ENCODE data around the gene ABL1.

Gene ABL1

GRCh38 chr9:130820135-130820738, 14.8 kb upstream of the ABL1 start:
- no peak for TF ChIP-seq GATA3 (IDR thresholded peaks at IDR 0.05; ENCODE audit: low read depth, low read length)
- TF ChIP-seq GATA2 (IDR thresholded peaks at IDR 0.05; ENCODE audit: low read depth, low read length): no peak

GRCh38 chr9:130823435-130823834, 11.6 kb upstream of the ABL1 start:
- no peak for TF ChIP-seq GATA3 (IDR thresholded peaks at IDR 0.05; ENCODE audit: low read depth, low read length)
- TF ChIP-seq GATA2 (IDR thresholded peaks at IDR 0.05; ENCODE audit: low read depth, low read length): no peak

GRCh38 chr9:130824079-130824478, 11.0 kb upstream of the ABL1 start:
- TF ChIP-seq GATA3 (IDR thresholded peaks at IDR 0.05; ENCODE audit: low read depth, low read length) (no peak), GATA2 (IDR thresholded peaks at IDR 0.05; ENCODE audit: low read depth, low read length) (no peak)

- no peak for TF ChIP-seq GATA3 (IDR thresholded peaks at IDR 0.05; ENCODE audit: low read depth, low read length)
Observed at GRCh38 chr9:130824643-130825350, 10.3 kb upstream of the ABL1 start.

- TF ChIP-seq GATA2 (IDR thresholded peaks at IDR 0.05; ENCODE audit: low read depth, low read length) (no peak), GATA3 (IDR thresholded peaks at IDR 0.05; ENCODE audit: low read depth, low read length) (no peak)
Observed at GRCh38 chr9:130825351-130825651, 9.8 kb upstream of the ABL1 start.

- no peak for TF ChIP-seq GATA3 (IDR thresholded peaks at IDR 0.05; ENCODE audit: low read depth, low read length)
- no peak for TF ChIP-seq GATA2 (IDR thresholded peaks at IDR 0.05; ENCODE audit: low read depth, low read length)
Observed at GRCh38 chr9:130825809-130826208, 9.2 kb upstream of the ABL1 start.

GRCh38 chr9:130829762-130830161, 5.3 kb upstream of the ABL1 start:
- TF ChIP-seq GATA2 (IDR thresholded peaks at IDR 0.05; ENCODE audit: low read depth, low read length): no peak
- no peak for TF ChIP-seq GATA3 (IDR thresholded peaks at IDR 0.05; ENCODE audit: low read depth, low read length)

GRCh38 chr9:130830231-130830760, 4.8 kb upstream of the ABL1 start:
- no peak for TF ChIP-seq GATA2 (IDR thresholded peaks at IDR 0.05; ENCODE audit: low read depth, low read length)
- TF ChIP-seq GATA3 (IDR thresholded peaks at IDR 0.05; ENCODE audit: low read depth, low read length): no peak

- TF ChIP-seq GATA2 (IDR thresholded peaks at IDR 0.05; ENCODE audit: low read depth, low read length): no peak
- TF ChIP-seq GATA3 (IDR thresholded peaks at IDR 0.05; ENCODE audit: low read depth, low read length): no peak
Observed at GRCh38 chr9:130831077-130831476, 4.0 kb upstream of the ABL1 start.

GRCh38 chr9:130833031-130833990, 1.7 kb upstream of the ABL1 start:
- TF ChIP-seq GATA3 (IDR thresholded peaks at IDR 0.05; ENCODE audit: low read depth, low read length) (no peak), GATA2 (IDR thresholded peaks at IDR 0.05; ENCODE audit: low read depth, low read length) (no peak)

GRCh38 chr9:130835441-130836298, 616 bp downstream of the ABL1 start:
- TF ChIP-seq GATA2 (IDR thresholded peaks at IDR 0.05; ENCODE audit: low read depth, low read length) (no peak), GATA3 (IDR thresholded peaks at IDR 0.05; ENCODE audit: low read depth, low read length) (no peak)

- no peak for TF ChIP-seq GATA3 (IDR thresholded peaks at IDR 0.05; ENCODE audit: low read depth, low read length)
- TF ChIP-seq GATA2 (IDR thresholded peaks at IDR 0.05; ENCODE audit: low read depth, low read length): no peak
Observed at GRCh38 chr9:130837002-130837511, 2.0 kb downstream of the ABL1 start.

- TF ChIP-seq GATA3 (IDR thresholded peaks at IDR 0.05; ENCODE audit: low read depth, low read length): no peak
- TF ChIP-seq GATA2 (IDR thresholded peaks at IDR 0.05; ENCODE audit: low read depth, low read length): no peak
Observed at GRCh38 chr9:130837643-130838042, 2.6 kb downstream of the ABL1 start.
